ENCODE results near the gene KMT2D.

- no peak for TF ChIP-seq TAF1 (IDR thresholded peaks at IDR 0.05; ENCODE audit: borderline replicate concordance, low read depth, low read length)
- no peak for TF ChIP-seq POLR2AphosphoS5 (IDR thresholded peaks at IDR 0.05; ENCODE audit: low read depth, low read length)
- no peak for TF ChIP-seq POLR2A (IDR thresholded peaks at IDR 0.05; ENCODE audit: low read depth, low read length)
Measured at GRCh38 chr12:49058366-49059044, 2.1 kb downstream of the KMT2D start.

All from GM12892 (cell line).